ENCODE data around the gene GPR3.

GPR3 gene

DNA sequence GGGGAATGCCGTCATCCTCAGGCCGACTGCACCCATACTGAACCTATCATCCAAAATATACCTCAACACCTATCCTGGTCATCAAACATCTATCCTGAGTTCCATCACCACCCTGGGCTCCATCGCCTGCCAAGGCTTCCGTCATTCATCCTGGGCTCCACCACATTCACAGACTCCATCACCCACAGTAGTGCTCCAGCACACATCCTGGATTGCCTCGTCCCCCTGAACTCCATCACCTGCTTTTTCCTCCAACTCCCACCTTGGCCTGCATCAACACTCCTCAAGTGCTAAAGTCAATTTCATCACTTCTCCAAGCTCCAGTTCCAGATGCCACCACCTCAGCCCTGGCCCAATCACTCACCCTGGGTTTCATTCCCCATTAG lies 33.5 kb upstream of the GPR3 start:
- DNase-seq (ENCODE audit: low read depth) = no peak

DNA sequence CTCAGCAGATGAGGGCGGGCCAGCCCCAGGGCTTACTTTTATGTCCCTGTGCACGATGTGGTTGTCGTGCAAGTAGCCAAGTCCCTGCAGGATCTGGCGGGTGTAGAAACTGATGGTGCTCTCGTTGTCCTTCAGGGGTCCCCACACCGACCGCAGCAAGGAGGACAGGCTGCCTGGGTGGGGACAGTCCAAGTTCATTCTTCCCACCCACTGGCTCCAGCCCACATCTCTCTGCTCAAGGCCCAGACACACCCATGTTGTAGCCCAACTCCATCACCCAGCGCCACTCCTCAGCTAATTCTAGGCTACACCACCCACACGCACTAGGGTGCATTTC lies 32.6 kb upstream of the GPR3 start:
- DNase-seq (ENCODE audit: low read depth) = no peak

DNA sequence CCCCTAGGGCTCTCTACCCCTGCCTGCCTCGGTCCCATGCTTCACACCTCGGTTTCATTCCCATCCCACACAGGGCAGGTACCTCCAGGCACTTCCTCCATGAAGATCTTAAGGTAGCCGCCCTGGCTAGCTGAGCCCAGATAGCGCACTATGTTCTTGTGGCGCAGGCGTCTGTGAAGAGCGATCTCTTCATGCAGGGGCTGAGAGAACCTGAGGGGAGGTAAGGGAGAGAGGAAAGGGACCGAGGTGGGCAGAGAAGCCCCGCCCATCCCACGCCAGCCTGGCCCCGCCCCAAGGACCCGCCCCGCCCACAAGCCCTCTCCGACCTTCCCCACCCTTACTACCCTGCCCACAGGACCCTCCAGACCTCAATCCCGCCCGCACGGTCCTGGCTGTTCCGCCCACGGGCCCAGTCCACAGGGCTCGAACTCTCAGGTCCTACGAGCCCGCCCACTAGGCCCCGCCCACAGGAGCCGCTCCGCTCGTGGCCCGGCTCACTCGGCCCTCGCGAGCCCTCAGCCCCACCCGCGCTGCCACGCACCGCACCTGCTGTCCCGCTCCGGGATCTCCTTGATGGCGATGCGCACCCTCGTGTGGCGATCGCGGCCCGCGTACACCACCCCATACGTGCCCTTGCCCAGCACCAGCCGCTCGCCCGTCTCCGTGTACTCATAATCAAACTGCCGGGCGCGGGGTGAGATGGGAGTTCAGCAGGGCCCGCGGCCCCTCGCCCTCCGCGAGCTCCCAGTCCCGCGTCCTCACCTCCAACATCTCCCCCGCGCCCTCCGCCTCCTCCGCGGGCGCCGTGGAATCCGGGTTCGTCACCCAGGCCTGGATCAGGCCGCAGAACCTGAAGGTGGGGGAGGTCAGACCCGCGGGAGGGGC lies 32.0 kb upstream of the GPR3 start:
- no peak for DNase-seq (ENCODE audit: low read depth)

DNA sequence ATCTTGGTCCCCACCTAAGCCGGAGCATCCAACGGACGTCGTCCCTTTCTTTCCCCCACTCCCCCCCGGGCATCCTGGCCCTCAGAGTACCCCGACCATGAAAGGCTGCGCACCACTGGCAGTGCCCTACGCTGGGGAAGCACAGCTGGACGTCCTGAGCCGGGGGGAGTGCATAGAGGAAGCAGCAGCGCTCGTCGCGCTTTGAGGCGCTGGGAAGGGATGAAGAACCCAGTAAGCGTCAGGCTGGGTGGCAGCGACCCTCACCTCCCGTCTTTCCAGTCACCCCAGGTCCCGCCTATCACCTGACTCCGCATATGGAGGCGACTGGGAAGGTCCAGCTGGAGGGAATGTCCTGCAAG lies 31.4 kb upstream of the GPR3 start:
- DNase-seq (ENCODE audit: low read depth) = no peak

DNA sequence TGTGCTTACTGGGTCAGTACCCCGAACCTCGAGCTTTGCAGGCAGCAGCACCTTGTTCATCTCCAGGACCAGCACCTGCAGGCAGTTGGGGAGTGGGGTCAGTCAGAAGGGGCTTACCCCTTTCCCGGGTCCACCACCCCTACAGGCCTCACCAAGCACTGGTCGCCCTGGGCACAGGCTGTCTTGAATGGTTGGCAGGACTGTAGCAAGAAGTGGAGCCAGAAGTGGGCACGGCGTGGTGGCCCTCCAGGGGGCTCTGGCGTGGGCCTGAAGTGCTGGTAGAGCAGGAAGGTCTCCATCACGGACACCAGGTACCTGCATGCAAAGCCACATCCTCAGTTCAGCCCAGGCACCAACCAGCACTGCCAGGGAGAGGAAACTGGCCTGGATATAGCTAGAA lies 30.9 kb upstream of the GPR3 start:
- no peak for DNase-seq (ENCODE audit: low read depth)

DNA sequence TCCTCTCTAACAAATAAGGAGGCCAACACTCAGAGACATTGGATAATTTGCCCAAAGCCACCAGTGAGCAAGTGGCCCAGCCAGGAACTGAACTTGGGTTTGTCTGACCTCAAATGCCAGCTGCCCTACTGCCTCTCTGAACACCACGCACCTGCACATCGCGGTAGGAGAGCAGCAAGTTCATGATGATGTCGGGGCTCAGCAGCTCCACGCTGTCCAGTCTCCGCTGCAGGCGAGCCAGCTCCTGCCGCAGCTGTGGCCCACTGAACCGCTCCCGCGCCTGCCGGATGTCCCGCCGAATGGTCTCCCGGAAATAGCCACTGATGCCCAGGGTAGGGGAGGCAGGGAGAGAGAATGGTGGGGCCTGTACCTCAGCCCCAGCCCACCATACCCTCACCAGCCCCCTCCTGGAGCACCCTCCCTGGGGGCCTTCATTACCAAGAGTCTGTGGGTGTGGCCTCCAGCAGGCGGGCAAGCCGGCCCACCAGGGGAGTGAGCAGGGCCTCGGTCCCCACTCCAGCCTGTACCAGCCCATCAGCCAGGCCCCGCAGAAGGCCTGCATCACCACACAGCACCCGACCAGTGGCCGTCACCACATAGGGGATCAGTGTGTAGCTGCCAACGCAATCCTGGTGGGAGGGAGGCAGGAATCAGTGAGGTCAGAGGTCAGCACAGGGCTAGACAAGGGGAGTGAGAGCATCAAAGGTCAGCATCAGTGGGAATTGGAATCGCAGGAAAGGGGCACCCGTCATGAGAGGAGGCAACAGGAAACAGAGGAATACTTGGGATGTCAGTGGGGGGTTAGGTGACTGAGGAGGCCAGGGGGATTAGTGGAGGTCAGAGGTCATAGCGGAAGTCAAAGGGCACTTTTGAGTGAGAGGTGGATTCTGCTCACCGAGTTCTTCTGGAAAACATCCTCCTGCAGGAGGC lies 28.4 kb upstream of the GPR3 start:
- DNase-seq (ENCODE audit: low read depth) = no peak

DNA sequence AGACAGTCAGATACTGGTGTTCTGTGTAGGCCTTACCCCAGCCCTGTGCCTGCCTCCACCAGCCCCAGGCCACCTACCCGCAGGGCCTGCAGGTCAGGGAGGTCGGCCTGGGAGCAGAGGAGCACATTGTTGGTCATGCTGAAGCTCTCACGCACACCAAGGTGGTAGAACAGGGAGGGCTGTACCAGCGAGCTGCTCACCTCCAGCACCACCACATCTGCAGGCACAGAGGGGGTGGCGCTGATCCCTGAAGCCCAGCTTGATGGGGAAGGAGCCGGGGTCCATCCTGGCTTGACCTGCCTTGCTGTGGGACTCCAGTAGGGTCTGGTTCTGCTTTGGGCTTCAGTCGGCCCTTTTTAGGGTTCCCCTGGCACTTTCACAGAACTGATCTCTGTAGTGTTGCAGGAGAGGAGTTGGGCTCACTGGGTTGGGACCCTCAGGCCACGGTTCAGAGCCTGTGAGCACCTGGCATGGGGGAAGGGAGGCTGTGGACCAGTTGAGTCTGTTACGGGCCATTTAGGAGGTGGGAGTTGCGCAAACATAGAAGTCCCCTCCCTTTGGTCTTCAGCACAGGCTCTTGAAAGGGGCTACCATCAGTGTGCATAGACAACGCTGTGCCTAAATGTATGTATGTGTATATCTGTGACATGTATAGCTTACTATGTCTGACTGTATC lies 27.6 kb upstream of the GPR3 start:
- DNase-seq (ENCODE audit: low read depth) = no peak

DNA sequence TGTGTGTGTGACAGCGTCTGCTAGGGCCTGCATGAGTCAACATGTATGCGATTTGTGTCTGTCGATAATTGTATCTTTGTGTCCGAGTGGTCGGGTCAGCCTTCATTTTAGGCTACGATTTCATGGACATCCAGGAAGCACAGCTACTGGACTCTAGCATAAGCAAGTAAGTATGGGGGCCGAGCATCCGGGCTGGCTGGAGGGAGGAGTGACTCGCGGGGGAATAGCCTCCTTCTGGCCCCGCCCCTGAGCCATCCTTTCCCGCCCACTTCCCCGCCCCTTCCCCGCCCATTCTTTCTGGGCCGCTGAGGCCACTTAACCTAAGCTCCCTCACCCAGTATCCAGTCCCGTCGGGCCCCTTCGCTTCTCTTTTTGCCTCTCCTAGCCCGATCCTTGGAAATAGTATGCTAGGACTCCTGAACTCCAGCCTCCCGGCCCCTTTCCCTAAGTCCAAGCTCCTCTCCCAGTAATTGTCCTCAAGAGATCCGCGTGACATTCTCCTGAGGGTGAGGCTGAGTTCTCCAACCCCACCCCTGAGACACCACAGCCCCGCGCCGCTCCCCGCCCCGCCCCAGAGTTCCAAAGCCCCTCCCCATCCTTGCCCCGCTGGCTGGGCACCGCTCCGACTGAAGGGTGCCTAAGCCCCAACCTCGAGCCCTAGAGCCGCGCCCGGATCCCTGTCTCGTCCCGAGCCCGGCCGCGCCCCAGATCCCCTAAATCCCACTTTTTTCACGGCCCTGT lies 26.9 kb upstream of the GPR3 start:
- peak; percentile 50 for DNase-seq (ENCODE audit: low read depth)

DNA sequence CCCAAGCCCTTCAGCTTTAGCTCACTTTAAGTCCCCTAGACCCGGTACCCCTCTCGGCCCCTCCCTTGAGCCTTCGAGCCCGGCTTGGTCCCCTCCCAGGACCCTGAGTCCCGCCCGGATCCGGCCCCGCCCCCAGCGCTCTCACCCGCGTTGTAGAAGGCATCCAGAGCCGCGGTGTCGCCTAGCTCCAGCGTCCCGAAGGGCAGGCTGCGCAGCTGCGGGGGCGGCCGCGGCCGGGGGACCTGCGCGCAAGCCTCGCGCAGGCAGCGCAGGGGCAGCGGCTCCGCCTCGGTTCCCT lies 26.4 kb upstream of the GPR3 start:
- no peak for DNase-seq (ENCODE audit: low read depth)

DNA sequence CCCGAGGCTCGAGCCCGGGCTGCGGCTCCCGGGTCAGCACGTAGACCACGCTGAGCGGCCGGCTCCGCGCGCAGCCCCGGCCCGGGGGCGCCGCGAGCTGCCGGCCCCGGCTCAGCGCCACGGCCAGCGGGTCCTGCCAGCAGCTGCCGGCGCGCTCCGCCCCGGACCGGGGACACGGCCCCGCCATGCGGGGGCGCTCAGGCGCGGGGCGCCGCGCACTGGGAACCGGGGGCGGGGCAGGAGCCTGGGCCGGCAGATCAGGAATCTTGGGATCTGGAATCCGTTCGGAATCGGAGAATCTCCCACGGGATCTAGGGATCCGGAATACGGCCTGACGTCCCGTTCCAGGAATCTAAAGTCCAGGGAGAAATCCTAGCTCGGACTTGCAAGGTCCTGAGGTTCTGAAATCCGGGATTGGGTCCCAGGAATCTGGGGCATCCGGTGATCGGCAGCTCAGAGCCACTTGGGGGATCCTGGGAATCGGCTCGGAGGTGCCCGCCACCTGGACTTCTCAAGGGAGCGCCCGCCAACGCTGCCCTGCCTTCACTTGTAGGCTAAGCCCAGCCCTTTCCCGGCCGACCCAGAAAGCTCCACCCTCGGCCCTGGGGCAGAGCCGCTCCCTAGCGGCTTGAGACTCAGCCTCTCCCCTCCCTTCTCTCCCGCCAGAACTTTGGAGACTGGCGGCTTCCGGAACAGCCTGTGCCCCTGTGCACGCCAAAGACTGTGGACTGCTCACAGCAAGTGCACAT lies 25.8 kb upstream of the GPR3 start, which contains the start of gene MAP3K6:
Gene MAP3K6, minus strand, starts transcription at position 551 of the 749 bp plus-strand sequence. Its CDS starts 364 bp downstream, at position 187.
- no peak for DNase-seq (ENCODE audit: low read depth)

DNA sequence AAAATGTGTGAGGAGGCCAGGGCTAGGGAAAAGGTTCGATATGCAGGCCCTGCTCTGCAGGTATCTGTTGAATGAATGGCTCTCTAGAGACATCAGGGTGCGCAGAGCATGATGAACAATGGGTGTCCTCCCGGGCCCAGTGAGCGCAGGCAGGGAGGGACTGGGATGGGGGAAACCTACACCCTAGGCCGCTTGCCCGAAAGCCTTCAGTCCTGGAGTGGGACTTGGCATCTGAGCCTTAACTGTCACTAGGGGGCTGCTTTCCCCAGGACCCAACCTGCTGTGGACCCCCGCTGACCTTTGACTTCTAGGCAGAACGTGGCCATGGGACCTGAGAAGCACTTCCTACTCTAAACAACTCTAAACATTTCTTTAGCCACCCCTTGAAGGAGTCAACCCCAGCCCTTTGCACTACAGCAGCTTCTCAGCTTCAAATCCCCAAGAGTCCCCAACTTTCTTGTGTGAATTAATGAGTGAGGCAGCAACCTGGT lies 25.2 kb upstream of the GPR3 start:
- no peak for DNase-seq (ENCODE audit: low read depth)

DNA sequence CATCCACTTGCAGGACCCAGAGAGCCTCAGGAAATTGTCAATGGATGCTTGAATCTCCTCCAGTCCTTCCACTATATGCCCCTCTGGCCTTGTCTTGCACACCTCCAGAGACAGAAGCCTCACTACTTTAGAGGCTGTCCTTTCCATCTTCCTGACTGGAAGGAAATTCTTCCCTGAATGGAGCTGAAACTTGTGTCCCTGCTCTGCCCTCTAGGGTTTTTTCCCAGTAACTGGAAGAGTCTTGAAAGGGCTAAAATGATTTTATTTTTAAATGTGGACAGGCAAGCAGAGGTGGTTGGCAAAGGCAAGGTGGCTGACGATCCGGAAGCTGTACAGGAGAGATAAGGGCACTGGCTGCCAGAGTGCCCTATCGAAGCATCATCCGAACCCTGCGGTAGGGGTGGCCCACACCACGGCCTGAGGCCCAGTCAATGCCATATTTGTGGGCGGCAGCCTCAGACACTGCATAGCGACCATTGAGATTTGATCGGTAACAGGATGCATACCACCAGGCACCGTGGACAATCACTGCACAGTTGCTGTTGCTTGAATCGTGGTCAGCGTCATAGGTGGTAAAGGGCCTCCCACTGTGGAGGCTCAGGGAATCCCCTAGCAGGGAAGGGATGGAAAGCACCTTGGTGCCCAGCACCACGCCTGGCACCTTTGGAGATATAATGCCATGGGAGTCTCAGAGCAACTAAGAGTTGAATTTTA lies 23.4 kb upstream of the GPR3 start:
- DNase-seq (ENCODE audit: low read depth) = no peak

DNA sequence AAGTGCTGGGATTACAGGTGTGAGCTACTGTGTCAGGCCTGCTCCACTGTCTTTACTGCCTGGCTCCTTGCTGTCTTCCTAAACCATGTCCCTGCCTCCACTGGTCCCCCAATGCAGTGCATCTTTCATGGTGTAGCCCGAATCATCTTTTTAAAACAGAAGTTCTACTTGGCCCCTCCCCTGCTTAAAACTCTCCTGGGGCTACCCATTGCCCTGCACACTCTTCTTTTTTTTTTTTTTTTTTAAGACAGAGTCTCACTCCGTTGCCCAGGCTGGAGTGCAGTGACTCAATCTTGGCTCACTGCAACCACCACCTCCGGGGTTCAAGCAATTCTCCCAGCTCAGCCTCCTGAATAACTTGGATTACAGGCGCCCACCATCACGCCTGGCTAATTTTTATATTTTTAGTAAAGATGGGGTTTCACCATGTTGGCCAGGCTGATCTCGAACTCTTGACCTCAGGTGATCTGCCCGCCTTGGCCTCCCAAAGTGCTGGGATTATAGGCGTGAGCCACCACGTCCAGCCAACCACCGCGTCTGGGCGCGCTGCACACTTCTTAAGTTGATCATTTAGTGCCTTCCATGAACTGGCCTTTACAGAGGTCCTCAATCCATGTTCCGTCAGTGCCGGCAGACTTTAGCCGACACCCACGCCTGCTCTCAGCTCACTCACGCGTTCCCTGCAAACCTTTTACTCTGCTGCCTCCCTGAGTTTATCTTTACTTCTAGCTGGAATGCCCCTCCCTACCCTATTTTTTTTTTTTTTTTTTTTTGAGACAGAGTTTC lies 20.2 kb upstream of the GPR3 start:
- no peak for DNase-seq (ENCODE audit: low read depth)

DNA sequence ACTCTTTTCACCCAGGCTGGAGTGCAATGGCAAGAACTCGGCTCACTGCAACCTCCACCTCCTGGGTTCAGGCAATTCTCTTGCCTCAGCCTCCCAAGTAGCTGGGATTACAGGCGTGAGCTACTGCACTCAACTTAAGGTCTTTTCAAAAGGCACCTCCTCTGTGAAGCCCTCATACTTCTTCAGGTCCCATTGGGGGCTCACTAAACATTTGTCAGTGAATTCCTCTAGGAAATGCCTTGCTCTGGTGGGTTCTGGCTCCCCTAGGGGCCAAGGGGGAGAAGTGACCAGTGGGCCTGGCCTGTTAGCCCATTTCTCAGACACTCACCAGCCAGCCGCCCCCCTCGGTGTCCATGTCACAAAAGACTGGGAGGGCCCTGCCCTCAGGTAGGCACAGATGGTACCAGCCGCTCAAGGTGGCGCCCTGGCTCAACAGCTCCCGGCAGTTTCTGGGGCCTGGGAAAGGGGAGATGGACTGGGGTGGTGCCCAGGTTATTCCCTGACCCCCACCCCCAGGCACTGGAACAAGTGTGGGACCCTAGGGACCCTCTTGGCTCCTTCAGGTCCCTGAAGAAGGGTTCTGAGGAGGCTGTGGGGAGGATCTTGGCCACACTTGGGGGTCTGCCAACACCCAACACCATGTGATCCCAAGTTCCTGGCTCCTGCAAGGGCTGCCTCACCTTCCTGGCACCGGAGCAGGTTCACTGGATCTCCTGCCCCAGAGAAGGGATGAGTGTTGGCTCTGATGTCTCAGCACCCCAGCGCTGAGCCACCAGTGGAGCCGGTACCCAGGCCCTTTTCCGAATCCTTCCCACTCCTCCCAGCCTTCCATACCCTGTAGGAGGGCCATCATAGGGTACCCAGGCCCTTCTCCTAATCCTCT lies 19.4 kb upstream of the GPR3 start:
- no peak for DNase-seq (ENCODE audit: low read depth)

DNA sequence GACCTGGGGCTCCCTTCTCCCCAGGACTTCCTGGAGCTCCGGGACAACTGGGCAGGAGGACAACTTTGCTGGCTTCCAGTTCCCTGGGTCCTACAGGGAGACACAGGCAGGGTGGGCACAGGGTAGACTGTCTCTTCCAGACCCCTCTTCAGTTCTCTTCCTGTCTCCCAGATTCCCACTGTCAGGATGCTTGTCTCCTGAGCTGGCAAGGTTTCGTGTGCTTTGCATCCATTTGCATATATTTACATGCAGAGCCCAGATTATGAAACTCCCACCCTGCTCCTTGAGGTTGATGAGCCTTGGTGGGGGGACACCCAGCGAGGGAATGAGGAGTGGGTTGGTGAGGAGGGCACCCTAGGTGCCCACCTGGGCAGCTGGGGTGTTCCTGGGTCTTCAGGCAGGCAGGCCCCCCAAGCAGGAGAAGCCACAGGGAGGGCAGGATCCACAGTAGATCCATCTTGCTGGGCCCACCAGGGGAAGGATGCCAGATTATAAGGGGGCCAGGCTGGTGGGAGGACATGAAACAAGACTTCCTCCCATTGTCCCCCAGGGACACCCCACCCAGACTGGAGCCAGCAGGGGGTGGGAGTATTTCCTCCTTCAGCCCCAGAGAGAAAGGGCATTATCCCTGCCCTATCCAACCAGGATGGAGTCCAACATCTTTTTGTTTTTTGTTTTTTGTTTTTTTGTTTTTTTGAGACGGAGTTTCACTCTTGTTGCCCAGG lies 17.9 kb upstream of the GPR3 start, which contains the start of gene FCN3:
Gene FCN3, minus strand, starts transcription at position 463 of the 725 bp plus-strand sequence. Its CDS starts 6 bp downstream, at position 457.
- no peak for DNase-seq (ENCODE audit: low read depth)

DNA sequence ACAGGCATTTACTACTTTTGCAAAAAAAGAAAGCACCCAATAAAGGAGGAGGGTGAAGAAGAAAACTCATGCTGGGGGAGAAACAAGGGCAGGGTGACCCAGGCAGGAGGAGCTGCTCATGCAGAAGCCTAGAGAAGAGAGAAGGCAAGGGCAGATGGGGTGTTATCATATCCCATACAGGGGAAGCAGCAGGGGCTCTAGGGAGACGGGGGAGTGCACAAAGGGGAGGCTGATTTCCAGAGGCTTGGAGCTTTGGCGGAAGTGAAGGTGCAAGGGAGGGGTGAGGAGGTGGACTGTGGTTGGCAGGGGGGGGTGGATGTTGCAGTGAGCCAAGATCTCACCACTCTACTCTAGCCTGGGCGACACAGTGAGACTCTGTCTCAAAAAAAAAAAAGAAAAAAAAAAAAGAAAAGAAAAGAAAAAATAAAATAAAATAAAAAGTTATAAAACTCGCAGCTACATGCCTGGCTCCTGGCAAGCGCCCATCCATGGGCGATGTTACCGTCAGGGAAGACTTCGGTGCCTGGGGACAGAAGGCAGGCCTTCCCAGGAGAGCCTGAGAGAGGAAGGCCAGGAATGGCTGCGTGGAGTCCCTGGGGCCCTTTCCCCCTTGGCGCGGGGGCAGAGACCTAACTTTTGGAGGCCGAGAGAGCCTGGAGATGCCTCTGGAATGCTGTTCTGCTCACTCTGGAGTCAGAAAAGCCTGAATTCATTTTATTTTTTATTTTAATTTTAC lies 14.5 kb upstream of the GPR3 start:
- DNase-seq (ENCODE audit: low read depth) = no peak

DNA sequence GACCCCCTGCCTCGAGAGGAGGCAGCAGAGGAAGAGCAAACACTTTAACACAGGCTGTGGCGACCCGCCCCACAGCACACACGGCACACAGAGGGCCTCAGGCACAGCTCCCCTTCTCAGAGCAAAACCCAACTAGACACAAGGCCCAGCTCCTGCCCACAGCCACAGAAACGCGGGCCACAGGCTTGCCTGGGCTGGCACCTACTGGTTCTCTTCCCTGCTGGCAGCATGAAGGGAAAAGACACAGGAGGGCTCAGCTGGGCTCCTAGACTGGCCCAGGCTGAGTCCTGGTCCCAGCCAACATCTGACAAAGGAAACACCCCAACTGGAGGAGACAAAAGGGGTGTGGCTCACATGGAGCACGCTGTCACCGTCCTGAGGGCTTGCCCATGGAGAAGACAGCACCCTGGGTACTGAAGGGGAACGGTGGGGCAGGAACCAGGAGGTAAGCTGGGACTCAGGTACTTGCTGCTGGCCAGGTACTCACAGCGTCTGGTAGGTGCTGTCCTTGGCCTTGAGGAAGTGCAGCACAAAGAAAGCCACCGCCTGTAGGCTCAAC lies 12.8 kb upstream of the GPR3 start:
- no peak for DNase-seq (ENCODE audit: low read depth)

Measured in non-pigmented ciliary epithelial cell (primary cell).